GM12878 (cell line): ENCODE results near the gene CRHBP. TPM values are rescaled to one million over a fixed set of nuclear protein-coding genes. Genes with fewer than 3 reads are reported as not detected.

Experiments
- ATAC-seq: fragments of 200-7000 bp; cut with Tn5 transposase; 3 replicates; pipeline ENCODE4 v1.9.1; 2020; ENCODE audit warnings: mild to moderate bottlenecking, moderate library complexity
- BruUV-seq: library from RNA; stranded (reverse); fragments of 400-500 nt; replicated peaks from 2 replicates; lab custom pipeline; 2021; lab: Mats Ljungman, UMichigan
- CTCF ChIA-PET: fragments of 300-600 bp; sonication (Branson Sonifier 250); formaldehyde crosslinking; extraction: SDS; loops from one replicate; lab custom pipeline; 2021; ENCODE audit warnings: inconsistent platforms; lab: Yijun Ruan, JAX
- POLR2A ChIA-PET: fragments of 350-600 bp; formaldehyde crosslinking; extraction: SDS; loops from one replicate; lab custom pipeline; 2021; ENCODE audit warnings: inconsistent platforms; lab: Charles Lee
- RAD21 ChIA-PET: fragments of 300-600 bp; sonication (Branson Sonifier 250); formaldehyde crosslinking; loops from one replicate; lab custom pipeline; 2023; ENCODE audit warnings: antibody characterized with exemption; ENCODE audit not compliant: unreplicated experiment; lab: Charles Lee
- SMC1A ChIA-PET: fragments of 300-600 bp; sonication (Branson Sonifier 250); formaldehyde crosslinking; loops from one replicate; lab custom pipeline; 2023; ENCODE audit not compliant: unreplicated experiment, uncharacterized antibody; lab: Charles Lee
- DNase-seq: peaks from one replicate; pipeline ENCODE4 v3.0.0-alpha.2; 2011; ENCODE audit warnings: low read depth, low spot score
- FAIRE-seq: peaks from 3 replicates; lab custom pipeline; 2011; peaks lifted over from hg19 to GRCh38; lab: Jason Lieb, UNC
- H2AFZ ChIP-seq: 2 replicates; pipeline ENCODE4 v1.6.0; 2011; ENCODE audit warnings: low read depth, low read length, control low read depth; ENCODE audit not compliant: control insufficient read depth
- H3K27ac ChIP-seq: 2 replicates; pipeline ENCODE4 v1.5.1; 2011; ENCODE audit warnings: control low read depth; ENCODE audit not compliant: control insufficient read depth, insufficient read depth
- H3K27me3 ChIP-seq, 2 experiments: replicated peaks in 1 of 2; 2 replicates each; pipeline versions ENCODE4 v1.6.0 to v1.6.1; 2011; ENCODE audit warnings: low read length in 1 of 2; ENCODE audit not compliant: control insufficient read depth in 2 of 2, insufficient read depth in 2 of 2
- H3K36me3 ChIP-seq, 2 experiments: 2 replicates each; pipeline ENCODE4 v1.5.1; 2011; ENCODE audit warnings: low read length in 1 of 2; ENCODE audit not compliant: control insufficient read depth in 2 of 2, insufficient read depth in 2 of 2
- H3K4me1 ChIP-seq: 2 replicates; pipeline ENCODE4 v1.6.1; 2011; ENCODE audit warnings: mild to moderate bottlenecking, low read length, moderate library complexity, mixed read lengths; ENCODE audit not compliant: control insufficient read depth, insufficient read depth
- H3K4me2 ChIP-seq: 2 replicates; pipeline ENCODE4 v1.6.0; 2011; ENCODE audit warnings: control low read depth; ENCODE audit not compliant: control insufficient read depth, insufficient read depth
- H3K4me3 ChIP-seq: fragments of 200-600 bp; sonication (generic); 2 replicates; pipeline ENCODE4 v1.5.1; 2016
- H3K79me2 ChIP-seq: 2 replicates; pipeline ENCODE4 v1.6.0; 2011; ENCODE audit warnings: low read length; ENCODE audit not compliant: control insufficient read depth, insufficient read depth
- H3K9ac ChIP-seq: 2 replicates; pipeline ENCODE4 v1.8.0; 2011; ENCODE audit warnings: low read length, control low read depth, mixed read lengths; ENCODE audit not compliant: control insufficient read depth, insufficient read depth
- H3K9me3 ChIP-seq: replicated peaks from 3 replicates; pipeline ENCODE4 v1.5.1; 2011; ENCODE audit warnings: mild to moderate bottlenecking, low read length; ENCODE audit not compliant: control insufficient read depth, insufficient read depth
- H4K20me1 ChIP-seq: 2 replicates; pipeline ENCODE4 v1.6.0; 2011; ENCODE audit not compliant: control insufficient read depth, insufficient read depth
- CHD2 ChIP-seq: IDR thresholded peaks from 2 replicates; pipeline ENCODE4 v1.6.1; 2011; ENCODE audit warnings: low read depth, low read length, improper control_type of control experiment, borderline replicate concordance
- EP300 ChIP-seq, 2 experiments: fragments of 150-350 bp in 1 of 2; IDR thresholded peaks; 2 replicates each; pipeline ENCODE4 v1.6.1; 2011 to 2012; ENCODE audit warnings: low read depth in 2 of 2, low read length in 2 of 2, borderline replicate concordance in 1 of 2, improper control_type of control experiment in 1 of 2, inconsistent platforms in 1 of 2; ENCODE audit not compliant: control insufficient read depth in 1 of 2
- FOS ChIP-seq: IDR thresholded peaks from 3 replicates; pipeline ENCODE4 v1.6.1; 2011; ENCODE audit warnings: borderline replicate concordance; ENCODE audit not compliant: insufficient read length; ENCODE audit errors: extremely low read depth
- KLF5 ChIP-seq: fragments of 450-650 bp; IDR thresholded peaks from 2 replicates; pipeline ENCODE4 v1.6.1; 2014; ENCODE audit warnings: mild to moderate bottlenecking; ENCODE audit not compliant: partially characterized antibody
- MTA2 ChIP-seq: fragments of 450-650 bp; IDR thresholded peaks from 2 replicates; pipeline ENCODE4 v1.6.1; 2016; ENCODE audit warnings: low read depth, mild to moderate bottlenecking, moderate library complexity
- NR2C2 ChIP-seq: IDR thresholded peaks from 2 replicates; pipeline ENCODE4 v1.6.1; 2011; ENCODE audit warnings: borderline replicate concordance, low read depth; ENCODE audit not compliant: control insufficient read depth, insufficient read length
- NR2F1 ChIP-seq: fragments of 450-650 bp; conservative IDR thresholded peaks from 2 replicates; pipeline ENCODE4 v1.6.1; 2017; ENCODE audit warnings: mild to moderate bottlenecking
- NRF1 ChIP-seq: conservative IDR thresholded peaks from 2 replicates; pipeline ENCODE4 v1.6.1; 2011; ENCODE audit warnings: mild to moderate bottlenecking, low read depth, low read length, improper control_type of control experiment
- PAX8 ChIP-seq: fragments of 450-650 bp; IDR thresholded peaks from 2 replicates; pipeline ENCODE4 v1.6.1; 2017; ENCODE audit warnings: mild to moderate bottlenecking, moderate library complexity
- RFX5 ChIP-seq: IDR thresholded peaks from 2 replicates; pipeline ENCODE4 v1.6.1; 2011; ENCODE audit warnings: low read depth, low read length, improper control_type of control experiment
- SPI1 ChIP-seq: IDR thresholded peaks from 2 replicates; pipeline ENCODE4 v1.6.1; 2011; ENCODE audit warnings: low read depth, mild to moderate bottlenecking, low read length, moderate library complexity, borderline replicate concordance; ENCODE audit not compliant: insufficient read depth
- ZNF274 ChIP-seq: IDR thresholded peaks from one replicate; pipeline ENCODE4 v1.8.0; 2011; ENCODE audit not compliant: insufficient read length, insufficient read depth
- ZZZ3 ChIP-seq: IDR thresholded peaks from 2 replicates; pipeline ENCODE4 v1.6.1; 2011; ENCODE audit warnings: low read depth; ENCODE audit not compliant: control insufficient read depth, insufficient read length
- WGBS: methylation state at CpG from one replicate; pipeline ENCODE4 v1.1.6; 2016; ENCODE audit warnings: low lambda C conversion rate; ENCODE audit not compliant: insufficient replicate concordance, insufficient coverage; ENCODE audit errors: missing lambda C conversion rate; 5-methylcytosine and 5-hydroxymethylcytosine counted together
- in situ Hi-C: fragments of 300-500 bp; cut with MboI; formaldehyde crosslinking; loops from 9 replicates; pipeline ENCODE4 v1.14.3; 2018; ENCODE audit warnings: mixed read lengths
- intact Hi-C: fragments of 100-400 bp; cut with micrococcal nuclease; formaldehyde crosslinking; loops from one replicate; pipeline ENCODE4 v1.14.2; 2022; ENCODE audit not compliant: unreplicated experiment
- polyA plus RNA-seq, 11 experiments: library from polyadenylated mRNA; depleted of rRNA in 4 of 11; unstranded in 6 of 11; stranded (reverse) in 5 of 11; fragments of >200 nt; fragmentation: Nextera tagmentation in 4 of 11; fragmentation: Illumina TruSeq in 1 of 11; extraction: Ambion mirVana in 4 of 11; extraction: Trizol in 1 of 11; gene quantifications; 1 replicate in 1 of 11; 2 replicates in 10 of 11; pipeline versions ENCODE4 v1.2.1 to v1.2.3, GENCODE V29; 2011 to 2016; ENCODE audit warnings: inconsistent platforms in 2 of 11, missing spikeins in 2 of 11, low read depth in 1 of 11
- total RNA-seq, 4 experiments: library from RNA; depleted of rRNA in 3 of 4; stranded (reverse); fragments of >200 nt in 3 of 4; fragmentation: Illumina TruSeq in 1 of 4; extraction: Trizol in 1 of 4; gene quantifications; 2 replicates each; pipeline versions ENCODE4 v1.2.1 to v1.2.3, GENCODE V29; 2013 to 2021
- TF ChIP-seq, protein P1 (sequence below): fragments of 450-650 bp; IDR thresholded peaks from 2 replicates; pipeline ENCODE4 v1.6.1; 2018; ENCODE audit warnings: borderline replicate concordance, mild to moderate bottlenecking; ENCODE audit not compliant: partially characterized antibody
- TF ChIP-seq, protein P2 (sequence below): IDR thresholded peaks from 2 replicates; pipeline ENCODE4 v1.6.1; 2011; ENCODE audit warnings: borderline replicate concordance, low read depth, mild to moderate bottlenecking, moderate library complexity, low read length; ENCODE audit not compliant: insufficient read depth, poor library complexity, severe bottlenecking
- TF ChIP-seq, protein P3 (sequence below): IDR thresholded peaks from 2 replicates; pipeline ENCODE4 v1.6.1; 2012; ENCODE audit warnings: mild to moderate bottlenecking, low read depth, low read length

Gene CRHBP
- total and polyA plus RNA-seq, 10 of the 15 experiments (the other 5 are each of a cell fraction or from before 2014, with no cell fraction given): 0.04 to 0.32 TPM; not detected in 8

DNA sequence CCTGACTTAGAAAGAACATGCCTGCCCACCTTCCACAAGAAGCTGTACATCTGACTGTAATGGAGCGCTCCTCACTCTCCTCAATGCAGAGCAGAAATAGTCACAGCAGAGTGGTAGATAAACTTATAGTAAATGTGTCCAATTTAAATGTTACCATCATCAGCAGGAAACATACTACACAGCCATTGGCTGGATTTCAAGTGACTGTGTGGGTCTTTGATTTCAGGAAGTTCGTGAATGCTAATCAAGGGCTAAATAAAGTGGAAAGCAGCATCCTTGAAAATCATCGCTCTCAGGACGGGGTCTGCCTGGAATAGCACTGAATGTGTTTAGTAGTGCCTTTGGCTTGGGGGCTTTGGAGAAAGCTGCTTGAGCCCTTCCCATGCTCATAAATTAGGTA lies 32.4 kb upstream of the CRHBP start:
- Histone ChIP-seq H3K4me3 (no peak overlapping the region), H3K4me1 (no peaks in the 10 kb centered on the region), H3K9ac (no peak overlapping the region), H4K20me1 (no peaks in the 10 kb centered on the region), H3K4me2 (no peak overlapping the region), H3K27me3 (peaks cover 0 to 2% of the 10 kb centered on the region in 2 experiments; a peak in 1 of 4 replicates), H3K36me3 (no peaks in the 10 kb centered on the region), H3K27ac (no peak overlapping the region), H3K9me3 (no peaks in the 10 kb centered on the region), H2AFZ (no peak overlapping the region), H3K79me2 (no peaks in the 10 kb centered on the region)
- 63% methylated on average over 4 of the region's 4 CpGs for WGBS
- DNase-seq: no peak
- in situ Hi-C loops (no loop called here), intact Hi-C loops (no loop called here)
- ChIA-PET SMC1A (interaction anchor here (0.5 kb wide), 1 partner anchor 1028 kb away, joined by 3 read pairs; no protein-coding TSS in a partner anchor), CTCF (no interaction called here), POLR2A (no interaction called here), RAD21 (no interaction called here)
- FAIRE-seq: no peak
- no TSS peak for BruUV-seq
- no peak for ATAC-seq
- TF ChIP-seq MTA2 (no peak), ZZZ3 (no peak), FOS (no peak), CHD2 (no peak), SPI1 (no peak), NR2C2 (no peak), ZNF274 (no peak), PAX8 (no peak), NR2F1 (no peak), EP300 (IDR thresholded peaks at IDR 0.05; ENCODE audit: borderline replicate concordance in 1 of 2, control insufficient read depth in 1 of 2, low read depth in 2 of 2, low read length in 2 of 2) (no peak), NRF1 (no peak), KLF5 (no peak), RFX5 (no peak)
- TF ChIP-seq, protein P1, sequence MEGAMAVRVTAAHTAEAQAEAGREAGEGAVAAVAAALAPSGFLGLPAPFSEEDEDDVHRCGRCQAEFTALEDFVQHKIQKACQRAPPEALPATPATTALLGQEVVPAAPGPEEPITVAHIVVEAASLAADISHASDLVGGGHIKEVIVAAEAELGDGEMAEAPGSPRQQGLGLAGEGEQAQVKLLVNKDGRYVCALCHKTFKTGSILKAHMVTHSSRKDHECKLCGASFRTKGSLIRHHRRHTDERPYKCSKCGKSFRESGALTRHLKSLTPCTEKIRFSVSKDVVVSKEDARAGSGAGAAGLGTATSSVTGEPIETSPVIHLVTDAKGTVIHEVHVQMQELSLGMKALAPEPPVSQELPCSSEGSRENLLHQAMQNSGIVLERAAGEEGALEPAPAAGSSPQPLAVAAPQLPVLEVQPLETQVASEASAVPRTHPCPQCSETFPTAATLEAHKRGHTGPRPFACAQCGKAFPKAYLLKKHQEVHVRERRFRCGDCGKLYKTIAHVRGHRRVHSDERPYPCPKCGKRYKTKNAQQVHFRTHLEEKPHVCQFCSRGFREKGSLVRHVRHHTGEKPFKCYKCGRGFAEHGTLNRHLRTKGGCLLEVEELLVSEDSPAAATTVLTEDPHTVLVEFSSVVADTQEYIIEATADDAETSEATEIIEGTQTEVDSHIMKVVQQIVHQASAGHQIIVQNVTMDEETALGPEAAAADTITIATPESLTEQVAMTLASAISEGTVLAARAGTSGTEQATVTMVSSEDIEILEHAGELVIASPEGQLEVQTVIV: no peak
- TF ChIP-seq, protein P2, sequence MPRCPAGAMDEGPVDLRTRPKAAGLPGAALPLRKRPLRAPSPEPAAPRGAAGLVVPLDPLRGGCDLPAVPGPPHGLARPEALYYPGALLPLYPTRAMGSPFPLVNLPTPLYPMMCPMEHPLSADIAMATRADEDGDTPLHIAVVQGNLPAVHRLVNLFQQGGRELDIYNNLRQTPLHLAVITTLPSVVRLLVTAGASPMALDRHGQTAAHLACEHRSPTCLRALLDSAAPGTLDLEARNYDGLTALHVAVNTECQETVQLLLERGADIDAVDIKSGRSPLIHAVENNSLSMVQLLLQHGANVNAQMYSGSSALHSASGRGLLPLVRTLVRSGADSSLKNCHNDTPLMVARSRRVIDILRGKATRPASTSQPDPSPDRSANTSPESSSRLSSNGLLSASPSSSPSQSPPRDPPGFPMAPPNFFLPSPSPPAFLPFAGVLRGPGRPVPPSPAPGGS: no peak
- TF ChIP-seq, protein P3, sequence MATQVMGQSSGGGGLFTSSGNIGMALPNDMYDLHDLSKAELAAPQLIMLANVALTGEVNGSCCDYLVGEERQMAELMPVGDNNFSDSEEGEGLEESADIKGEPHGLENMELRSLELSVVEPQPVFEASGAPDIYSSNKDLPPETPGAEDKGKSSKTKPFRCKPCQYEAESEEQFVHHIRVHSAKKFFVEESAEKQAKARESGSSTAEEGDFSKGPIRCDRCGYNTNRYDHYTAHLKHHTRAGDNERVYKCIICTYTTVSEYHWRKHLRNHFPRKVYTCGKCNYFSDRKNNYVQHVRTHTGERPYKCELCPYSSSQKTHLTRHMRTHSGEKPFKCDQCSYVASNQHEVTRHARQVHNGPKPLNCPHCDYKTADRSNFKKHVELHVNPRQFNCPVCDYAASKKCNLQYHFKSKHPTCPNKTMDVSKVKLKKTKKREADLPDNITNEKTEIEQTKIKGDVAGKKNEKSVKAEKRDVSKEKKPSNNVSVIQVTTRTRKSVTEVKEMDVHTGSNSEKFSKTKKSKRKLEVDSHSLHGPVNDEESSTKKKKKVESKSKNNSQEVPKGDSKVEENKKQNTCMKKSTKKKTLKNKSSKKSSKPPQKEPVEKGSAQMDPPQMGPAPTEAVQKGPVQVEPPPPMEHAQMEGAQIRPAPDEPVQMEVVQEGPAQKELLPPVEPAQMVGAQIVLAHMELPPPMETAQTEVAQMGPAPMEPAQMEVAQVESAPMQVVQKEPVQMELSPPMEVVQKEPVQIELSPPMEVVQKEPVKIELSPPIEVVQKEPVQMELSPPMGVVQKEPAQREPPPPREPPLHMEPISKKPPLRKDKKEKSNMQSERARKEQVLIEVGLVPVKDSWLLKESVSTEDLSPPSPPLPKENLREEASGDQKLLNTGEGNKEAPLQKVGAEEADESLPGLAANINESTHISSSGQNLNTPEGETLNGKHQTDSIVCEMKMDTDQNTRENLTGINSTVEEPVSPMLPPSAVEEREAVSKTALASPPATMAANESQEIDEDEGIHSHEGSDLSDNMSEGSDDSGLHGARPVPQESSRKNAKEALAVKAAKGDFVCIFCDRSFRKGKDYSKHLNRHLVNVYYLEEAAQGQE: no peak
